ENCODE data around the gene AKAIN1.

- TF ChIP-seq POLR2A (IDR thresholded peaks at IDR 0.05) (no peak), CTCF (IDR thresholded peaks at IDR 0.05) (no peak)
These were observed 18.5 kb downstream of the AKAIN1 start for GRCh38 chr18:5178519-5178918.

Measured in body of pancreas (tissue), 4 donors.